IPS-18c (cell line): ENCODE data around the gene BORCS8.
"Not testable (repeated sequence)": the region's sequence is repeated elsewhere in the genome, so short reads cannot be mapped to it uniquely, and the experiment has no call there.

ENCODE experiments used
- H3K4me3 ChIP-seq: 2 replicates; pipeline ENCODE4 v1.7.0; 2013; ENCODE audit warnings: low read depth, mild to moderate bottlenecking, low read length, moderate library complexity; ENCODE audit not compliant: insufficient read depth
- H3K9me3 ChIP-seq: one replicate; pipeline ENCODE4 v1.6.1; 2013; ENCODE audit warnings: mild to moderate bottlenecking, low read length, moderate library complexity; ENCODE audit not compliant: control insufficient read depth, insufficient read depth

Gene BORCS8

DNA sequence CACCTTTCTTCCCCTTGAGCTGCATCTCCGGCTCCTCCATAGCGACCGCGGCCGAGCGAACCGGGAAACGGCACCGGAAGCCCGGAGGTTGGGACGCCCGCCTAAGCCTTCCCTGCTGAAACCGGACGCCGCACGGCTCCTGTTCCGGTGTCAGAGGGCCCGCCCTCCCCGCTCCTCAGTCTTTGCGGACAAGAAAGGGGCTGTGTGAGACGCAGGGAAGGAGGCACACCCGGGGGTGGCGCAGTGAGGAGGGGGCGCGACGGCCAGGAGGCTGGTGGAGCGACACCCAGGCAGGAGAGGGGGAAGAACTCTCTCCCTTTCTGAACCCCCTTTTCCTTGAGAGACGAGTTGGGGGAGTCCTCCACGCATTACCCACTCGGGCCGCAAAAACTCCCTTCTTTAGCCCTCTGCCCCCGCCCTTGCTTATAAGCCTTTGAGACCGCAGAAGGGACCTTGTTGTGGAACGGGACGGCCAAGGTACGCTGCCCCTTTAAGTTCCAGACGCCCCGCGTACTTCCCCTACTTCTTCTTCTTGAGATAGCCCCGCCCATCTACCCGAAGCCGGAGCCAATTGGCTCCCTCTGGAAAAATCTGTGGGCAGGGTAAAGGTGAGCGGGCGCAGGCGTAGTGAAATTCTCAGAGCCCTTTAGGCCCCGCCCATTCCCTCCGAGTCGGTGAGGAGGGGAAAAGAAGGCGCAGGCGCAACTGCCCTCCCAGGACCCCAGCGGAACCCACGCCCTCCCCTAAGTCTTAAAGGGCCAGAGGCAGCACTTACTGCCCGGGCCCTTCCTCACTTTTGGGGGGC lies at the start of gene BORCS8, which contains the start of gene RFXANK:
Gene BORCS8 (minus strand): TSS at position 75 of the 805 bp plus-strand sequence. CDS start 35 bp downstream, at position 40.
Gene RFXANK (plus strand): TSS at position 181 of the 805 bp plus-strand sequence. CDS start 1,689 bp downstream, outside the sequence.
- Histone ChIP-seq H3K4me3 (peak within 1 kb of the TSS; percentile 99), H3K9me3 (no peaks in the 10 kb centered on the region)

DNA sequence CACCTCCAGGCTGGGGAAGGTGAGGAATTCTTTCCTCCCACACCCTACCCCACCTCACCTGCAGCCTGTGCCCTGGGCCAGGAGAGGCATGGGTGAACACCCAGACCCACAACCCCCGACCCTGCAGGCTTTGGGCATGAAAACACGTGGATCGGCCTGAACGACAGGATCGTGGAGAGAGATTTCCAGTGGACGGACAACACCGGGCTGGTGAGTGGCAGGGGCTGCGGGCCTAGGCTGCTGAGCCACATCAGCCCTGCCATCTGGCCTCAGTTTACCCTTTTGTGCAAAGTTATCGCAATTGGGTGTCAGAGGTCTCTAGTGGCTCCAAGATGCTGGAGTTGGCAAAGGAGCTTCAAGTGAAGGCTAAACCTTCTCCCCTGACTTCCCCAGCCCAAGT lies 48.5 kb upstream of the BORCS8 start:
- no peaks in the 10 kb centered on the region for H3K9me3 ChIP-seq

DNA sequence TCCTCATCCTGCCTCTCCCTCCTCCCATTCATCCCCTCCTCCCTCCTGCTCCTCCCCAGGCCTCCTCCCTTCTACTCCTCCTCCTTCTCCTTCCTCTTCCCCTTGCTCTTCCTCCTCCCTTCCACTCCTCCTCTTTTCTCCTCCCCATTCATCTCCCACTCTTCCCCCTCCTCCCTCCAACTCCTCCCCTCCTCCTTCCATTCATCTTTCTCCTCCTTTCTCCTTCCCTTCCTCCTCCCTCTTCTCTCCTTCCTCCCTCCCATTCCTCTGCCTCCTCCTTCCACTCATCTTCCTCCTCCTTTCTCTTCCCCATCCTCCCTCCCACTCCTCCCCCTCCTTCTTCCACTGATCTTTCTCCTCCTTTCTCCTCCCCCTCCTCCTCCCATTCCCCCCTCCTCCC lies 47.7 kb upstream of the BORCS8 start:
- Histone ChIP-seq H3K4me3 (no peak overlapping the region), H3K9me3 (no peaks in the 10 kb centered on the region)

More for the DNA sequence above, 48.5 kb upstream of the BORCS8 start:
- no peak overlapping the region for H3K4me3 ChIP-seq

DNA sequence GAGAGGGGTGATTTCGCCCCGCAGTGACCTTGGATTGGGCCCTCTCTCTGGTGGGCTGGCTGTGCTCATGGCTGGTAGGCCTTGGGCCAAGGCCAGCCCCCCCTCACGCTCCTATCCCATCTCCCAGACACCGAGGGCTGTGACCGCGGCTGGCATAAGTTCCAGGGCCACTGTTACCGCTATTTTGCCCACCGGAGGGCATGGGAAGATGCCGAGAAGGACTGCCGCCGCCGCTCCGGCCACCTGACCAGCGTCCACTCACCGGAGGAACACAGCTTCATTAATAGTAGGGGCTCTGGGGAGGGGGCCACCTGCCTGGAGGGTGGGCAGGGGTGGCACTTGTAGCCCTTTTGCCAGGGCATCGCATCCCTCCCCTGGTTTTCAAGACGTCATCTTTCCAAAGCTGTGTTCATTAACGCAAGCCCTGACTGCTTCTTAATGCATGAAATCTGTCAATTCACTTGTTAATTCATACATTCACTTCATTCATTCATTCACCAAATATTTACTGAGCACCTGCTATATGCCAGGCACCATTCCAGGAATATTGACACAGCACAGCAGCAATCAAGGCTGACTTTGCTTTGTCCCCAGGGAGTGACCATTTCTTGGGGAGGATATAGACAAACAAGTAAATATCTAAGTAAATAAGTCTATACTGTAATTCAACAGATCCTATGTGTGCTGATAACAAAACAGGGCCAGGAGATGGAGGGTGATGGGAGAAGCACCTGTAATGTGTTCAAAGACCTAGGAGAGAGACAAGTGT lies 46.4 kb upstream of the BORCS8 start:
- no peak overlapping the region for H3K4me3 ChIP-seq
- H3K9me3 ChIP-seq: no peaks in the 10 kb centered on the region

DNA sequence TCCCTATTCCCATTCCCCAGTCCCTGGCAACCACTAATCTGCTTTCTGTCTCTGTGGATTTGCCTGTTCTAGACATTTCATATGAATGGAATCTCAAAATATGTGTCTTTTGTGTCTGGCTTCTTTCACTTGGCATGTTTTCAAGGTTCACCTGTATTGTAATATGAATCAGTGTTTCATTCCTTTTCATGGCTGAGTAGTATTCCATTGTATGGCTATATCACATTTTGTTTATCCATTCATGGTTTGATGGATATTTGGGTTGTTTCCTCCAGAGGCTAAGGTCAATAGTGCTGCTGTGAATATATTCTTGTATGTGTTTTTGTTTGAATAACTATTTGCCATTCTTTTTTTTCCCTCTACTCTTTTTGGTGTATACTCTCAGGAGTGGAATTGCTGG lies 44.2 kb upstream of the BORCS8 start:
- H3K4me3 ChIP-seq: no peak overlapping the region
- H3K9me3 ChIP-seq: no peaks in the 10 kb centered on the region

DNA sequence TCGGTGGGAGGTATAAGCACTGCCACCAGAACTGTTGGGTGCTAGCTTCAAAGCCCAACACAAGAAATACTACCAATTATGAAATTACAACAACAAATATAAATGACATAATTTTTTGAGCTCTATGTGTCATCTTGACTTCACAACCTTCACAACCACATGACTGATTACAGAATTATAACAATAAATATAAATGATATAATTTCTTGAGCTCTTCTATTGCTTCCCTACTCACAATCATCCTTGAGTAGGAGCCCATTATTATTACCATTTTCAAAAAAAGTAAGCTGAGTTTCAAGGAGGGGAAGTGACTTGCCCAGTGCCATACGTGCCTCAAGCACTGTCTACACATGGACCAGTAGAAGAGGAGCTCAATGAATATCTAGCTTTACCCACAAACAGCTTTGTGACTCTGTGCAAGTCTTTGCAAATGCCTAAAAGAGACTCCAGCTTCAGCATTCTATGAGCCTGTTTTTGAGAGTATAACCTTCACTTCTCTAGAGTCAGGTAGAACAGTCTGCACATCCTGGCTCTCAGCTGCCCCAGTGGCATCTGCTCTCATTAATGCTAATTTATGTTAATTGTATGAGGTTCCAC lies 42.4 kb upstream of the BORCS8 start:
- no peaks in the 10 kb centered on the region for H3K9me3 ChIP-seq
- H3K4me3 ChIP-seq: no peak overlapping the region

DNA sequence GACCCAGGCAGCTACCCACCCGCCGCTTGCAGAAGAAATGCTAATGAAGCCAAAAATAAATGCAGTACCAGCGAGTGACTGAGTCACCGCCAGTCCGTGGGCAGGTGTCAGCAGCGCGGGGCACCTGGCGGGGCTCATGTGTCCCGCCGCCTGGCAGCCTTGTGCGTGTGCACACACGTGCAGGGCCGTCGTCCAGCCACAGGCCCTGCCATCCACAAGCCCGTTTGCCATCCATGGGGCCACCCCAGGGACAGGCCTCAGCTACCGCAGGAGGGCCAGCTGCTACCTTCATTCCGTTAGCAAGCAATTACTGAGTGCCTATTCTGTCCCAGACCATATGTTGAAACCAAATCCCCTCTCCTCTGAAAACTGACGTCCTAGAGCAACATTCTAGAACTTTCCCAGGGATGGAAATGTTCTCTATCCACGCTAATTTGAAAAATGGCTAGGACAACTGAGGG lies 40.3 kb upstream of the BORCS8 start:
- no peaks in the 10 kb centered on the region for H3K9me3 ChIP-seq
- no peak overlapping the region for H3K4me3 ChIP-seq

DNA sequence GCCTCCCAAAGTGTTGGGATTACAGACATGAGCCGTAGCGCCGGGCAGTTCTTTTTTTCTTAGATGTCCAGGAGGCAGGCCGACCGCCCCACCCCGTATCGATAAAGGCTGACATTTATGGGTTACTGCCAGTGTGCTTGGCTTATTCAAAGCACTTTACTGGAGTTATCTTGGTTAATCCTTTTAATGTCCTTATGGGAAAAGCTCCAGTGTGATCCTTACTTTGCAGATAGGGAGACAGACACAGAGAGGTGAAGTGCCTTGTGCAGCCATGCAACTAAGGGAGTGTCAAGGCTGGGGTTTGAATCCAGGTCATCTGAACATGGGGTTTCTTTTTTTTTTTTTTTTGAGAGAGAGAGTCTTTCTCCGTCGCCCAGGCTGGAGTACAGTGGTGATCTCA lies 39.0 kb upstream of the BORCS8 start:
- Histone ChIP-seq H3K4me3 (no peak overlapping the region), H3K9me3 (no peaks in the 10 kb centered on the region)

DNA sequence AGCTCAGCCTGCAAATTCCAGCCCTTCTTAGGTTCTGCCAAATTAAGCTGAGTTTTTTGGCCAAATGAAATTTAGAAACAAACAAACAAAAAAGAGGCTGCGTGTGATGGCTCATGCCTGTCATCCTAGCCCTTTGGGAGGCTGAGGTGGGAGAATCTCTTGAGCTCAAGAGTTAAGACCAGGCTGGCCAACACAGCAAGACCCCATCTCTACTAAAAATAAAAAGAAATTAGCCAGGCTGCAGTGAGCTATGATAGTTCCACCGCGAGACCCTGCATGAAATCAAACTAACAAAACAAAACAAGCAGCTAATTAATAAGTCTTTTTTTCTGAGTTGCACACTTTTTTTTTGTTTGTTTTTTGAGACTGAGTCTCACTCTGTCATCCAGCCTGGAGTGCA lies 37.7 kb upstream of the BORCS8 start:
- Histone ChIP-seq H3K9me3 (no peaks in the 10 kb centered on the region), H3K4me3 (no peak overlapping the region)

DNA sequence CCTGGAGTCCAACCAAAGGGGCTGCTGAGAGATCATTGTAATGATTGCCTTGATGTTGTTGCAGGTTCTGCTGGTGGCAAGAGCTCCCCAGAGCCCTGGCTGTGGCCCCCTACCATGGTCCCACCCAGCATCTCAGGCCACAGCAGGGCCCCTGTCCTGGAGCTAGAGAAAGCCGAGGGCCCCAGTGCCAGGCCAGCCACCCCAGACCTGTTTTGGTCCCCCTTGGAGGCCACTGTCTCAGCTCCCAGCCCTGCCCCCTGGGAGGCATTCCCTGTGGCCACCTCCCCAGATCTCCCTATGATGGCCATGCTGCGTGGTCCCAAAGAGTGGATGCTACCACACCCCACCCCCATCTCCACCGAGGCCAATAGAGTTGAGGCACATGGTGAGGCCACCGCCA lies 35.3 kb upstream of the BORCS8 start:
- no peaks in the 10 kb centered on the region for H3K9me3 ChIP-seq
- H3K4me3 ChIP-seq: no peak overlapping the region; the same call in 1 of the 2 replicates

DNA sequence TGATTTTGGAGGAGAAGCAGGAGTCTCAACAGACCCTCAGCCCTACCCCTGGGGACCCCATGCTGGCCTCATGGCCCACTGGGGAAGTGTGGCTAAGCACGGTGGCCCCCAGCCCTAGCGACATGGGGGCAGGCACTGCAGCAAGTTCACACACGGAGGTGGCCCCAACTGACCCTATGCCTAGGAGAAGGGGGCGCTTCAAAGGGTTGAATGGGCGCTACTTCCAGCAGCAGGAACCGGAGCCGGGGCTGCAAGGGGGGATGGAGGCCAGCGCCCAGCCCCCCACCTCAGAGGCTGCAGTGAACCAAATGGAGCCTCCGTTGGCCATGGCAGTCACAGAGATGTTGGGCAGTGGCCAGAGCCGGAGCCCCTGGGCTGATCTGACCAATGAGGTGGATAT lies 34.7 kb upstream of the BORCS8 start:
- Histone ChIP-seq H3K9me3 (no peaks in the 10 kb centered on the region), H3K4me3 (no peak overlapping the region)

DNA sequence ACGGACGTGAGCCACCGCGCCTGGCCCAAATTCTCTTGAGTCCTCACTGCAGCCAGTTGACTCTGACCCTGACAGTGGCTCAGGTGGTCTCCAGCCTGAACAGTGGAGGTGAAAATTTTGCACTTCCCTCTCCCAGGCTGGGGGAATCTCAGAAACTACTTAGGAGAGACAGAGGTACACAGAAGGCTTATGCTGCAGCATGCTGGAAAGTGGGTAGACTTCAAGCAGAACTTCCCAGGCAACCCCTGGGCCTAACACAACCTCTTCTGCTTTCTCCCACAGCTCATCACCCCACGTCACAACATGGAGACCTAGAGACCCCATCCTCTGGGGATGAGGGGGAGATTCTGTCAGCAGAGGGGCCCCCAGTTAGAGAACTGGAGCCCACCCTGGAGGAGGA lies 34.3 kb upstream of the BORCS8 start:
- Histone ChIP-seq H3K9me3 (no peaks in the 10 kb centered on the region), H3K4me3 (no peak overlapping the region)

DNA sequence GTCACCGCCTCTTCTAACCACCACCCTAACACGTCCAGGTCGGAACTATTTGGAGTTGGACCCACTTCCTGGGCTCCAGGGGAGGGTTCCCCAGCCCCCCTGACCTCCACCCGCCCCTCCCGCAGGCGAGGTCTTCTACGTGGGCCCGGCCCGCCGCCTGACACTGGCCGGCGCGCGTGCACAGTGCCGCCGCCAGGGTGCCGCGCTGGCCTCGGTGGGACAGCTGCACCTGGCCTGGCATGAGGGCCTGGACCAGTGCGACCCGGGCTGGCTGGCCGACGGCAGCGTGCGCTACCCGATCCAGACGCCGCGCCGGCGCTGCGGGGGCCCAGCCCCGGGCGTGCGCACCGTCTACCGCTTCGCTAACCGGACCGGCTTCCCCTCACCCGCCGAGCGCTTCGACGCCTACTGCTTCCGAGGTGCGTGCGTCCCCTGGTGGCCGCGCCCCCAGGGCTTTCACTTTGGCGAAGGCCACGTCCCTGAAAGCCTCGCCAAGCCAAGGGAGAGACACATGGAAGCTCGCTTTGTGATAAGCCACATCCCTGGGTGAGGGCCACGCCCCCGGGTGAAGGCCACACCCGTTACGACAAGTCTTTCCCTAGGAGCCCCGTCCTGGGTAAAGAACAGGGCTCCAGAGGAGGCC lies 33.0 kb upstream of the BORCS8 start:
- Histone ChIP-seq H3K4me3 (peak overlapping the region; percentile 56), H3K9me3 (no peaks in the 10 kb centered on the region)

DNA sequence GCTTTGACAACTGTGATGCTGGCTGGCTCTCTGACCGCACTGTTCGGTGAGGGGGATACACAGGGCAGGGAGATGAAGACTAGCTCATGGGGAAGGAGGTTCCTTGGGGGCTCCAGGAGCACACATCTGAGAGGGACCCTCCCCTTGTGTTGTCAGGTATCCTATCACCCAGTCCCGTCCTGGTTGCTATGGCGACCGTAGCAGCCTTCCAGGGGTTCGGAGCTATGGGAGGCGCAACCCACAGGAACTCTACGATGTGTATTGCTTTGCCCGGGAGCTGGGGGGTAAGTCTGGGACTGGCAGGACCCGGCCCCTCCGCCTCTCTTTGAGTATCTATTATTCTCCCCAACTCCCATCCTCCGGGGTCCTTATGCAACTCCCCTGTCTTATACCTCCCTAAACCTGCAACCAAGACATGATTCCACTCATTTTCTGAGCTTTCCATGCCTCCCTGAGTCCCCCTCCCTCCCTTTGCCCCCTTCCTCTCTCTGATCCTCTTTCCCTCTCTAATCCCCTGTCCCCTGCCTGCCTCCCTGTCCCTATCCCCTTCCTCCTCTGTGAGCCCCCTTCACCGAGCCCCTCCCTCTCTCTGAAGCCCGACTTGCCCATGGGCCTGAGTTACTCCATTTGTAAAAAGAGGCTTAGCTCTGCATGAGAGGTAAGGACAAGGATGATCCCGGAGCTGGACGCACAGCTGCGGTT lies 32.3 kb upstream of the BORCS8 start:
- Histone ChIP-seq H3K9me3 (no peaks in the 10 kb centered on the region), H3K4me3 (peak overlapping the region; percentile 56; the same call in 1 of the 2 replicates)

DNA sequence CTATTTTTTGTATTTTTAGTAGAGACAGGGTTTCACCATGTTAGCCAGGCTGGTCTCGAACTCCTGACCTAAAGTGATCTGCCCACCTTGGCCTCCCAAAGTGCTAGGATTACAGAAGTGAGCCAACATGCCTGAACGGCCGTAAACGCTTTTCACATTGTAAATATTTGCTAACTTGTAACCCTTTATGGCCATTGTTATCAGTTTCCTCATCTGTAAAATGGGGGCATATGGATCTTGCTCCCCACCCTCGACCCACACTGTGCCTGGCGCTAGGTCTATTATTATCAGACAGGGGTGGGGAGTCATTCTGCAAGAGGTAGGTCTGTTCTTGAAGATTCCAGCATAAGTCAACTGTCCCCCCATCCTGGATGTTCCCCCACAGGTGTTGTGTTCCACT lies 31.7 kb upstream of the BORCS8 start:
- H3K4me3 ChIP-seq: no peak overlapping the region
- H3K9me3 ChIP-seq: no peaks in the 10 kb centered on the region

DNA sequence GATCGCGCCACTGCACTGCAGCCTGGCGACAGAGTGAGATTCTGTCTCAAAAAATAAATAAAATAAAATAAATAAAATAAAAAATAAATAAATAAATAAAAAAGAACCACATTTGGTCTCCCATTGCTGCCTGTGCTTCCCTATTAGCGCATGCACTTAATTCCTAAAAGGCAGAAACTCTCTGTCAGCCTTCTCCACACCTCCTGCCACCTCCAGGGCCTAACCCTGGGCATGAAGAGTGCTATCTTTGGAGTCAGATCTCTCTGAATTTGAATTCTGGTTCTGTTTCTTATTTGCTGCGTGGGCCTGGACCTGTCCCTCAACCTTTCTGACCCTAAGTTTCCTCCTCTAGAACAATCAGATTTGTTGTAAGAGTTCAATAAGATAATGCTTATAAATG lies 31.1 kb upstream of the BORCS8 start:
- Histone ChIP-seq H3K4me3 (no peak overlapping the region), H3K9me3 (no peaks in the 10 kb centered on the region)

DNA sequence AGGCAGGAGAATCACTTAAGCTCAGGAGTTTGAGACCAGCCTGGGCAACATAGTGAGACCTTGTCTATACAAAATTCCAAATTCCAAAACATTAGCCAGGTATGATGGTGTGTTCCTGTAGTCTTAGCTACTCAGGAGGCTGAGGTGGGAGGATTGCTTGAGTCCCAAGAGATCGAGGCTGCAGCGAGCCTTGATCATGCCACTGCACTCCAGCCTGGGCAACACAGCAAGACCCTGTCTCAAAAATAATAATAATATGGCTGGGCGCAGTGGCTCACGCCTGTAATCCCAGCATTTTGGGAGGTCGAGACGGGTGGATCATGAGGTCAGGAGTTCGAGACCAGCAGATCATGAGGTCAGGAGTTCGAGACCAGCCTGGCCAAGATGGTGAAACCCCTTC lies 29.0 kb upstream of the BORCS8 start:
- not testable (repeated sequence) for H3K9me3 ChIP-seq, H3K4me3 ChIP-seq
